SK-N-SH (cell line): ENCODE results near the gene COG2. TPM values are rescaled to one million over a fixed set of nuclear protein-coding genes. Genes with fewer than 3 reads are reported as not detected.

Experiments
- CTCF ChIA-PET: fragments of 300-600, 350-600 bp; formaldehyde crosslinking; extraction: SDS; loops from one replicate; lab custom pipeline; 2021; lab: Yijun Ruan, JAX
- POLR2A ChIA-PET: fragments of 350-600 bp; sonication (Branson Sonifier 250); formaldehyde crosslinking; extraction: SDS; loops from one replicate; lab custom pipeline; 2020; ENCODE audit warnings: antibody characterized with exemption, inconsistent platforms; lab: Yijun Ruan, JAX
- DNase-seq: peaks from one replicate; pipeline ENCODE4 v3.0.0; 2012
- H2AFZ ChIP-seq: fragments of 200-600 bp; sonication (generic); 2 replicates; pipeline ENCODE4 v1.8.1; 2016; ENCODE audit warnings: antibody characterized with exemption, mild to moderate bottlenecking, low read depth
- H3F3A ChIP-seq: fragments of 200-600 bp; sonication (generic); replicated peaks from 2 replicates; pipeline ENCODE3; 2016; ENCODE audit warnings: antibody characterized with exemption, mild to moderate bottlenecking; ENCODE audit not compliant: insufficient read depth
- H3K27ac ChIP-seq, 2 experiments: fragments of 200-500 bp in 1 of 2; fragments of 200-600 bp in 1 of 2; sonication (Bioruptor generic) in 1 of 2; sonication (generic), shearing (Covaris generic) in 1 of 2; 2 replicates each; pipeline versions ENCODE4 v1.5.1 to v1.6.1; 2014 to 2016; ENCODE audit warnings: low read depth in 2 of 2, inconsistent platforms in 1 of 2, low read length in 1 of 2, mild to moderate bottlenecking in 1 of 2, mixed read lengths in 1 of 2
- H3K27me3 ChIP-seq: fragments of 200-600 bp; sonication (generic), shearing (Covaris generic); 2 replicates; pipeline ENCODE4 v1.6.1; 2016; ENCODE audit warnings: mixed run types; ENCODE audit not compliant: insufficient read depth
- H3K36me3 ChIP-seq, 2 experiments: fragments of 200-500 bp in 1 of 2; fragments of 200-600 bp in 1 of 2; sonication (Bioruptor generic) in 1 of 2; sonication (generic) in 1 of 2; replicated peaks in 1 of 2; 2 replicates each; pipeline versions ENCODE3 to v1.5.1; 2014 to 2016; ENCODE audit warnings: low read length in 1 of 2, mild to moderate bottlenecking in 1 of 2; ENCODE audit not compliant: insufficient read depth in 2 of 2, control insufficient read depth in 1 of 2
- H3K4me1 ChIP-seq, 2 experiments: fragments of 200-500 bp in 1 of 2; fragments of 200-600 bp in 1 of 2; sonication (Bioruptor generic) in 1 of 2; sonication (generic), shearing (Covaris generic) in 1 of 2; 2 replicates each; pipeline versions ENCODE4 v1.5.1 to v1.6.1; 2014 to 2016; ENCODE audit warnings: low read depth in 1 of 2, low read length in 1 of 2, mixed run types in 1 of 2; ENCODE audit not compliant: insufficient read depth in 2 of 2, control insufficient read depth in 1 of 2
- H3K4me2 ChIP-seq: fragments of 200-600 bp; sonication (generic), shearing (Covaris generic); 2 replicates; pipeline ENCODE4 v1.6.1; 2017; ENCODE audit warnings: mixed run types
- H3K4me3 ChIP-seq, 2 experiments: fragments of 200-500 bp in 1 of 2; fragments of 200-600 bp in 1 of 2; sonication (Bioruptor generic) in 1 of 2; sonication (generic), shearing (Covaris generic) in 1 of 2; 2 replicates each; pipeline versions ENCODE4 v1.5.1 to v1.8.1; 2014 to 2016; ENCODE audit warnings: low read depth in 2 of 2, inconsistent platforms in 1 of 2, low read length in 1 of 2, mild to moderate bottlenecking in 1 of 2, mixed read lengths in 1 of 2, moderate library complexity in 1 of 2
- H3K79me2 ChIP-seq: fragments of 200-600 bp; sonication (generic); 2 replicates; pipeline ENCODE4 v1.8.1; 2017; ENCODE audit warnings: mild to moderate bottlenecking; ENCODE audit not compliant: insufficient read depth
- H3K9ac ChIP-seq: fragments of 200-600 bp; sonication (generic); 2 replicates; pipeline ENCODE4 v1.6.1; 2017; ENCODE audit warnings: mixed run types
- H3K9me2 ChIP-seq: fragments of 200-600 bp; sonication (generic); 2 replicates; pipeline ENCODE4 v1.6.1; 2017; ENCODE audit warnings: mixed run types
- H3K9me3 ChIP-seq: fragments of 200-600 bp; sonication (generic); 2 replicates; pipeline ENCODE4 v1.6.1; 2017; ENCODE audit warnings: mixed run types, mild to moderate bottlenecking, moderate library complexity
- H4K20me1 ChIP-seq: fragments of 200-600 bp; sonication (generic); 2 replicates; pipeline ENCODE4 v1.6.1; 2017; ENCODE audit warnings: mild to moderate bottlenecking, mixed run types; ENCODE audit not compliant: insufficient read depth
- EP300 ChIP-seq, 2 experiments: IDR thresholded peaks; 2 replicates each; pipeline versions ENCODE4 v1.4.0 to v1.6.1; 2012; ENCODE audit warnings: borderline replicate concordance in 1 of 2, low read depth in 1 of 2, low read length in 1 of 2
- EZH2phosphoT487 ChIP-seq: fragments of 200-600 bp; sonication (generic); IDR thresholded peaks from 2 replicates; pipeline ENCODE4 v1.6.1; 2017; ENCODE audit warnings: low read depth, mixed run types, mild to moderate bottlenecking, antibody characterized with exemption, moderate library complexity, borderline replicate concordance
- FOXJ3 ChIP-seq: sonication (generic); formaldehyde crosslinking; IDR thresholded peaks from 2 replicates; pipeline ENCODE4 v1.5.1; 2020; ENCODE audit warnings: mild to moderate bottlenecking, missing genetic modification reagents
- FOXM1 ChIP-seq: IDR thresholded peaks from 2 replicates; pipeline ENCODE4 v1.4.0; 2012; ENCODE audit warnings: low read depth, mild to moderate bottlenecking
- GATA2 ChIP-seq: sonication (generic); formaldehyde crosslinking; IDR thresholded peaks from 2 replicates; pipeline ENCODE4 v1.5.0; 2020; ENCODE audit warnings: mild to moderate bottlenecking, missing genetic modification reagents
- JUND ChIP-seq: IDR thresholded peaks from 2 replicates; pipeline ENCODE4 v1.4.0; 2012
- RAD21 ChIP-seq: IDR thresholded peaks from 2 replicates; pipeline ENCODE4 v1.6.1; 2012; ENCODE audit warnings: mild to moderate bottlenecking, low read length
- RCOR1 ChIP-seq: fragments of 150-350 bp; IDR thresholded peaks from 2 replicates; pipeline ENCODE4 v1.6.1; 2017; ENCODE audit warnings: antibody characterized with exemption, low read length
- RFX5 ChIP-seq: IDR thresholded peaks from 2 replicates; pipeline ENCODE4 v1.6.1; 2012; ENCODE audit warnings: mild to moderate bottlenecking, improper control_type of control experiment, low read length
- SMC3 ChIP-seq: IDR thresholded peaks from 2 replicates; pipeline ENCODE4 v1.6.1; 2012; ENCODE audit warnings: low read depth, low read length, improper control_type of control experiment
- TCF12 ChIP-seq: IDR thresholded peaks from 2 replicates; pipeline ENCODE4 v1.4.0; 2012
- TEAD4 ChIP-seq: IDR thresholded peaks from 2 replicates; pipeline ENCODE4 v1.4.0; 2012; ENCODE audit warnings: mild to moderate bottlenecking, borderline replicate concordance; ENCODE audit not compliant: insufficient read depth
- WGBS: methylation state at CpG from one replicate; pipeline ENCODE4 v1.1.6; 2017; ENCODE audit warnings: low lambda C conversion rate; 5-methylcytosine and 5-hydroxymethylcytosine counted together
- polyA plus RNA-seq, 3 experiments: library from polyadenylated mRNA; depleted of rRNA; stranded (reverse); fragments of >200 nt; gene quantifications; 2 replicates each; pipeline ENCODE4 v1.2.3, GENCODE V29; 2012
- TF ChIP-seq, protein P1 (sequence below): IDR thresholded peaks from 2 replicates; pipeline ENCODE4; 2012
- TF ChIP-seq, protein P2 (sequence below): IDR thresholded peaks from 2 replicates; pipeline ENCODE4 v1.4.0; 2012; ENCODE audit warnings: low read depth, borderline replicate concordance

Gene COG2
- polyA plus RNA-seq, 1 of the 3 experiments (the other 2 are of a cell fraction), result 11.0 TPM

DNA sequence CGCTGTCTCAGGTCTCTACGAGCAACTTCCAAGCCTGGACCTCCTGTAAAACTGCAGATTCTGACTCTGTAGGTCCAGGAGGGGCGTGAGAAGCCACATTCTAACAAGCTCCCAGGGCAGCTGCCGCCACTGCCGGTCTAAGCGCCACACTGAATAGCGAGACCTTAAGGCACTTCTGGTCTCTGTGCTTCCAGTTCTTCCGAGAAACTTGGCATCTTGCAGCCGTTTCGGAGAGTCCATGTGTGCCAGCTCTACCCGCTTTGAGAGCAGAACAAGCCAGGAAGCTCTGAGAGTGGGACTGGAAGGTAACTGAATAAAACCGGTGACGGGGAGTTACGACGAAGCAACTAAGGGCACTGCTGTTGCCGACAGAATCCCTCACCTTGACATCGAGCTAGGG is 59.2 kb downstream of the COG2 start:
- Histone ChIP-seq H3K27ac (no peak overlapping the region), H3K9me2 (no peaks in the 10 kb centered on the region), H3F3A (no peaks in the 10 kb centered on the region), H4K20me1 (no peaks in the 10 kb centered on the region), H3K9me3 (no peaks in the 10 kb centered on the region), H3K4me1 (no peaks in the 10 kb centered on the region), H3K79me2 (no peaks in the 10 kb centered on the region), H3K4me3 (no peak overlapping the region), H3K36me3 (no peaks in the 10 kb centered on the region), H3K4me2 (no peak overlapping the region), H2AFZ (no peak overlapping the region), H3K27me3 (no peaks in the 10 kb centered on the region), H3K9ac (no peak overlapping the region)
- WGBS, result 73% methylated on average over 17 of the region's 17 CpGs
- ChIA-PET POLR2A (no interaction called here), CTCF (interaction anchor here (0.7 to 1.5 kb wide), 2 partner anchors 11 to 19 kb away, joined by 3 to 4 read pairs; no protein-coding TSS in a partner anchor)
- TF ChIP-seq, protein P1, sequence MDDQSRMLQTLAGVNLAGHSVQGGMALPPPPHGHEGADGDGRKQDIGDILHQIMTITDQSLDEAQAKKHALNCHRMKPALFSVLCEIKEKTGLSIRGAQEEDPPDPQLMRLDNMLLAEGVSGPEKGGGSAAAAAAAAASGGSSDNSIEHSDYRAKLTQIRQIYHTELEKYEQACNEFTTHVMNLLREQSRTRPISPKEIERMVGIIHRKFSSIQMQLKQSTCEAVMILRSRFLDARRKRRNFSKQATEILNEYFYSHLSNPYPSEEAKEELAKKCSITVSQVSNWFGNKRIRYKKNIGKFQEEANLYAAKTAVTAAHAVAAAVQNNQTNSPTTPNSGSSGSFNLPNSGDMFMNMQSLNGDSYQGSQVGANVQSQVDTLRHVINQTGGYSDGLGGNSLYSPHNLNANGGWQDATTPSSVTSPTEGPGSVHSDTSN, result no peak
- no peak for TF ChIP-seq EP300 (IDR thresholded peaks at IDR 0.05; ENCODE audit: borderline replicate concordance in 1 of 2, low read depth in 1 of 2, low read length in 1 of 2)
- no peak for DNase-seq

DNA sequence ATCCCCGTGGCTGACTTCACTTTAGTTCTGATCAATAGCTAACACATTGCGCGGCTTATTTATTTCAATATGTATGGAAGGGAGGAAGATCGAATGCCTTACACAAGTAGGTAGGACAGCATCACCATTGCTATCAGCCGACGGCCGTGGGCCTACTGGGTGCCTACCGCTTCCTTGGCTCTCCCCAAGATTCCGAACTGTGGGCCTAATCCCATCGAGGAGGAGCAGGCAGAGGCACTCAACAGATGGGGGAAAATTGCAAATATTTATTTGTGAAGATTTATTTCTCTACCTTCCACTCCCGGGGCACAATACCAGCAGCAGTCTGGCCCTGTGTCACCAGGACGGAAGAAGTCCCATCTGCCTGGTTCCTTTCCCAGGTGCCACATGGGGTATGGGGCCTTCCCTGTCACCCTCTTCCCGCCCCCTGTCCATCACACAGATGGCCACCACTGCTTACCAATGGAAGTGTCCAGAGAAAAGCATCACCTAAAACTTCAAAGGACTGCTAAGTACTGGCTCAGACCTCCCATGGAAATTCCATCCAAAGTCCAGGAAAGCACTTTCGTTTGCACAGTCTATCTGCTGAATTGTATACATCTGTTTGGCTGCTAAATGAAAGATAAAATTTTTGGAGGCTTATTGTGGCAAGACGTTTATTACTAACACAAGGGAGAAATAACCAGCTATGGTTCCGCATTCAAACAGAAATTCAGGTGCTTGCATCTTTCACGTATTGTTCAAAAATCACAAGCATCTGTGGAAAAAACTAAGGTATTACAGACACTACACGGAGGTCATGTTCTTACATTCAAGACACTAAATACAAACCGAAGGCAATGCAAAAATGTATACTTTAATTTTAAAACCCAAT is 59.9 kb downstream of the COG2 start:
- no peaks in the 10 kb centered on the region for H3K79me2 ChIP-seq
- 74% methylated on average over 18 of the region's 19 CpGs for WGBS
- H2AFZ ChIP-seq, result no peak overlapping the region
- no peaks in the 10 kb centered on the region for H4K20me1 ChIP-seq
- no peak overlapping the region for H3K4me3 ChIP-seq
- no peak overlapping the region for H3K9ac ChIP-seq
- ChIA-PET POLR2A (no interaction called here), CTCF (interaction anchor here (1.5 kb wide), 1 partner anchor 12 kb away, joined by 4 read pairs; no protein-coding TSS in a partner anchor)
- H3F3A ChIP-seq, result no peaks in the 10 kb centered on the region
- no peaks in the 10 kb centered on the region for H3K9me2 ChIP-seq
- no peak overlapping the region for H3K27ac ChIP-seq
- H3K27me3 ChIP-seq, result no peaks in the 10 kb centered on the region
- no peaks in the 10 kb centered on the region for H3K9me3 ChIP-seq
- TF ChIP-seq GATA2 (CRISPR knock-in tag) (no peak), RAD21 (no peak)
- DNase-seq, result no peak
- H3K4me2 ChIP-seq, result no peak overlapping the region
- H3K36me3 ChIP-seq, result no peaks in the 10 kb centered on the region
- no peaks in the 10 kb centered on the region for H3K4me1 ChIP-seq

DNA sequence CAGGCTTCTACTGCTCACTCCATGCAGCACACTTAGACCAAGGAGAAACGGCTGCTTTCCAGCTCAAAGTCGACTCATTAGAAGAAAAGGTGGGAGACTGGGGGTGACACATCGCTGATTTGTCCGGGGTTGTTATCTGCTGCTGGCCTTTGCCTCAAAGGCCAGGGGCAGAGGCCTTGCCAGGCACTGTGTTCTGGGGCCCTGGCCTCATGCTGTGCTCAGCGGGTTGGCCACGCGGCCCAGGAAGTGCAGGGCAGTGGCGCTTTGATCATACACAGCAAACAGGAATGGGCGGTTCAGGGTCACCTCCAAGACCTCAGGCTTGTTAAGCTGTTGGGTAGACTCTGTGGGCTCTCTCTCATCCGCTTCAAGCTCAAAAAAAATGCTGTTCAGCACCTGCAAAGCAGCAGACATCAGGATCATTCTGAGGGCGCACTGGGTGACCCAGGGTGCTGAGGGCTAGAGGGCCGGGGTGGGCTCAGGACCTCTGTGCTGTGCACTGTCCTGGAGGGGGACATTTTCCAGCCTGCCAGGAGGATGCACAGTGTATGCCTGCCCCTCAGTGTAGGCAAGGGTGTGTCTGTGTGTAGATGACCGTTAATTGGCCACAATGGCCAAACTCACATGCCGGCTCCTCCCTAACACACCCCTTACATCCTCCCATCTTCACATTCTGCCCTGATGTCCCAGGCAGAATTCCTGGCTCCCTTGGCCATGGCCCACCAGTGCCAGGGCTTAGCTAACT is 60.8 kb downstream of the COG2 start:
- ChIA-PET POLR2A (no interaction called here), CTCF (interaction anchor here (1.5 kb wide), 1 partner anchor 13 kb away, joined by 4 read pairs; no protein-coding TSS in a partner anchor)
- no peaks in the 10 kb centered on the region for H3K27me3 ChIP-seq
- H4K20me1 ChIP-seq, result no peaks in the 10 kb centered on the region
- no peaks in the 10 kb centered on the region for H3K79me2 ChIP-seq
- no peak overlapping the region for H3K9ac ChIP-seq
- no peaks in the 10 kb centered on the region for H3K36me3 ChIP-seq
- 54% methylated on average over 7 of the region's 14 CpGs for WGBS
- H2AFZ ChIP-seq, result no peak overlapping the region
- no peaks in the 10 kb centered on the region for H3K4me1 ChIP-seq
- TF ChIP-seq, protein P1, result no peak
- TF ChIP-seq, protein P2, sequence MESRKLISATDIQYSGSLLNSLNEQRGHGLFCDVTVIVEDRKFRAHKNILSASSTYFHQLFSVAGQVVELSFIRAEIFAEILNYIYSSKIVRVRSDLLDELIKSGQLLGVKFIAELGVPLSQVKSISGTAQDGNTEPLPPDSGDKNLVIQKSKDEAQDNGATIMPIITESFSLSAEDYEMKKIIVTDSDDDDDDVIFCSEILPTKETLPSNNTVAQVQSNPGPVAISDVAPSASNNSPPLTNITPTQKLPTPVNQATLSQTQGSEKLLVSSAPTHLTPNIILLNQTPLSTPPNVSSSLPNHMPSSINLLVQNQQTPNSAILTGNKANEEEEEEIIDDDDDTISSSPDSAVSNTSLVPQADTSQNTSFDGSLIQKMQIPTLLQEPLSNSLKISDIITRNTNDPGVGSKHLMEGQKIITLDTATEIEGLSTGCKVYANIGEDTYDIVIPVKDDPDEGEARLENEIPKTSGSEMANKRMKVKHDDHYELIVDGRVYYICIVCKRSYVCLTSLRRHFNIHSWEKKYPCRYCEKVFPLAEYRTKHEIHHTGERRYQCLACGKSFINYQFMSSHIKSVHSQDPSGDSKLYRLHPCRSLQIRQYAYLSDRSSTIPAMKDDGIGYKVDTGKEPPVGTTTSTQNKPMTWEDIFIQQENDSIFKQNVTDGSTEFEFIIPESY, result no peak
- TF ChIP-seq SMC3 (no peak), TCF12 (no peak), EZH2phosphoT487 (no peak), TEAD4 (no peak), JUND (no peak), RCOR1 (no peak), FOXM1 (no peak), FOXJ3 (CRISPR knock-in tag) (no peak), RFX5 (no peak)
- no peak overlapping the region for H3K4me3 ChIP-seq
- no peaks in the 10 kb centered on the region for H3K9me2 ChIP-seq
- DNase-seq, result no peak
- no peaks in the 10 kb centered on the region for H3F3A ChIP-seq
- no peaks in the 10 kb centered on the region for H3K9me3 ChIP-seq
- H3K27ac ChIP-seq, result no peak overlapping the region
- H3K4me2 ChIP-seq, result no peak overlapping the region
